Vagina (tissue), 2 donors: ENCODE data around the gene TMEM255B.
A peak's percentile ranks its signal among the peaks of the same experiment; 100 is the strongest.

Source experiments
- POLR2A ChIP-seq, 2 donors: fragments of 450-650 bp; IDR thresholded peaks; one replicate each; pipeline ENCODE4 v1.6.1; 2017; ENCODE audit warnings: antibody characterized with exemption in 2 of 2, mild to moderate bottlenecking in 2 of 2, moderate library complexity in 2 of 2
- POLR2AphosphoS5 ChIP-seq, 2 donors: sonication (generic); formaldehyde crosslinking; IDR thresholded peaks; one replicate each; pipeline ENCODE4 v1.9.0; 2017; ENCODE audit warnings: antibody characterized with exemption in 2 of 2, mild to moderate bottlenecking in 2 of 2, low read depth in 1 of 2; ENCODE audit not compliant: insufficient read depth in 1 of 2
- TF ChIP-seq, protein P1 (sequence below), 3 experiments: fragments of 450-650 bp in 2 of 3; fragments of 200-600 bp in 1 of 3; sonication (generic) in 1 of 3; IDR thresholded peaks; one replicate each; pipeline ENCODE4 v1.5.1; 2017 to 2019; ENCODE audit warnings: antibody characterized with exemption in 3 of 3, mild to moderate bottlenecking in 2 of 3, moderate library complexity in 2 of 3

DNA sequence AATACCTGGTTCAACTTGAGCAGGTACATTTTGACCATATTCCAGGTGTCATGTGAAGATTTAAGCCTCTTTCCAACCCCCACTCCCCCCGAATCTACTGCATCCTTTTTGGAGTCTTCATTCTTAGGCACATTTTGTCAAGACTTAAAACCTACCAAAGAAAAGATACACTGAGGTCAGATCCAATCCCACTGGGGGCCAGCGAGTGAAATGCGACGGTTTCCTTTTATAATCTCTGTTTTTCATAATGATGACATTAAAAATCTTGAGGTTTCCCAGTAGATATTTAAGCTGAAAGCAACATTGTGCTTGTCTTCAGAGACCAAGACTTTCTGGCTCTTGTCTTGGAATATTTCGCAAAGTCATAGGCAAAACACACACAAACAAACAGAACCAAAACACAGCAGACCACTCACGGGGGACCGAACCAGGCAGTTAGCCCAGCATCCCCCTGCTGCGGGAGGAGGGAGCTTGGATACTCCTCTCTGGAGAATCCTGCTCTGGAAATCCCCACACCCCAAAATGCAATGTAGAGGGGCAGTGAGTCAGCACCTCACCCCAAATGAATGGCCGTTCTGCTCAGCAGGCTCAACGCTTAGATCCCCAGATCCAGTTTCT lies 105.4 kb downstream of the TMEM255B start:
- TF ChIP-seq, protein P1, sequence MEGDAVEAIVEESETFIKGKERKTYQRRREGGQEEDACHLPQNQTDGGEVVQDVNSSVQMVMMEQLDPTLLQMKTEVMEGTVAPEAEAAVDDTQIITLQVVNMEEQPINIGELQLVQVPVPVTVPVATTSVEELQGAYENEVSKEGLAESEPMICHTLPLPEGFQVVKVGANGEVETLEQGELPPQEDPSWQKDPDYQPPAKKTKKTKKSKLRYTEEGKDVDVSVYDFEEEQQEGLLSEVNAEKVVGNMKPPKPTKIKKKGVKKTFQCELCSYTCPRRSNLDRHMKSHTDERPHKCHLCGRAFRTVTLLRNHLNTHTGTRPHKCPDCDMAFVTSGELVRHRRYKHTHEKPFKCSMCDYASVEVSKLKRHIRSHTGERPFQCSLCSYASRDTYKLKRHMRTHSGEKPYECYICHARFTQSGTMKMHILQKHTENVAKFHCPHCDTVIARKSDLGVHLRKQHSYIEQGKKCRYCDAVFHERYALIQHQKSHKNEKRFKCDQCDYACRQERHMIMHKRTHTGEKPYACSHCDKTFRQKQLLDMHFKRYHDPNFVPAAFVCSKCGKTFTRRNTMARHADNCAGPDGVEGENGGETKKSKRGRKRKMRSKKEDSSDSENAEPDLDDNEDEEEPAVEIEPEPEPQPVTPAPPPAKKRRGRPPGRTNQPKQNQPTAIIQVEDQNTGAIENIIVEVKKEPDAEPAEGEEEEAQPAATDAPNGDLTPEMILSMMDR (IDR thresholded peaks at IDR 0.05) = no peak
- TF ChIP-seq POLR2AphosphoS5 (IDR thresholded peaks at IDR 0.05; ENCODE audit: insufficient read depth in 1 of 2, low read depth in 1 of 2) = peak in 1 of 2 donors; percentile 5
- no peak for TF ChIP-seq POLR2A (IDR thresholded peaks at IDR 0.05)
